KOPT-K1 (cell line): ENCODE data around the gene PLEKHG4B.
"Not testable (repeated sequence)": the region's sequence is repeated elsewhere in the genome, so short reads cannot be mapped to it uniquely, and the experiment has no call there.

Experiments
- H3K27ac ChIP-seq: fragments of 200-600 bp; sonication (generic); 2 replicates; pipeline ENCODE4 v1.5.1; 2016; ENCODE audit warnings: antibody characterized with exemption, mild to moderate bottlenecking, low read depth, low read length; ENCODE audit not compliant: poor library complexity, severe bottlenecking
- H3K36me3 ChIP-seq: fragments of 200-600 bp; sonication (generic); 2 replicates; pipeline ENCODE4 v1.5.1; 2017; ENCODE audit warnings: antibody characterized with exemption, mild to moderate bottlenecking, low read length, moderate library complexity; ENCODE audit not compliant: insufficient read depth
- H3K9me3 ChIP-seq: fragments of 200-600 bp; sonication (generic); 2 replicates; pipeline ENCODE4 v1.5.1; 2017; ENCODE audit warnings: antibody characterized with exemption, low read length, mild to moderate bottlenecking; ENCODE audit not compliant: insufficient read depth, poor library complexity, severe bottlenecking

The PLEKHG4B gene, protein sequence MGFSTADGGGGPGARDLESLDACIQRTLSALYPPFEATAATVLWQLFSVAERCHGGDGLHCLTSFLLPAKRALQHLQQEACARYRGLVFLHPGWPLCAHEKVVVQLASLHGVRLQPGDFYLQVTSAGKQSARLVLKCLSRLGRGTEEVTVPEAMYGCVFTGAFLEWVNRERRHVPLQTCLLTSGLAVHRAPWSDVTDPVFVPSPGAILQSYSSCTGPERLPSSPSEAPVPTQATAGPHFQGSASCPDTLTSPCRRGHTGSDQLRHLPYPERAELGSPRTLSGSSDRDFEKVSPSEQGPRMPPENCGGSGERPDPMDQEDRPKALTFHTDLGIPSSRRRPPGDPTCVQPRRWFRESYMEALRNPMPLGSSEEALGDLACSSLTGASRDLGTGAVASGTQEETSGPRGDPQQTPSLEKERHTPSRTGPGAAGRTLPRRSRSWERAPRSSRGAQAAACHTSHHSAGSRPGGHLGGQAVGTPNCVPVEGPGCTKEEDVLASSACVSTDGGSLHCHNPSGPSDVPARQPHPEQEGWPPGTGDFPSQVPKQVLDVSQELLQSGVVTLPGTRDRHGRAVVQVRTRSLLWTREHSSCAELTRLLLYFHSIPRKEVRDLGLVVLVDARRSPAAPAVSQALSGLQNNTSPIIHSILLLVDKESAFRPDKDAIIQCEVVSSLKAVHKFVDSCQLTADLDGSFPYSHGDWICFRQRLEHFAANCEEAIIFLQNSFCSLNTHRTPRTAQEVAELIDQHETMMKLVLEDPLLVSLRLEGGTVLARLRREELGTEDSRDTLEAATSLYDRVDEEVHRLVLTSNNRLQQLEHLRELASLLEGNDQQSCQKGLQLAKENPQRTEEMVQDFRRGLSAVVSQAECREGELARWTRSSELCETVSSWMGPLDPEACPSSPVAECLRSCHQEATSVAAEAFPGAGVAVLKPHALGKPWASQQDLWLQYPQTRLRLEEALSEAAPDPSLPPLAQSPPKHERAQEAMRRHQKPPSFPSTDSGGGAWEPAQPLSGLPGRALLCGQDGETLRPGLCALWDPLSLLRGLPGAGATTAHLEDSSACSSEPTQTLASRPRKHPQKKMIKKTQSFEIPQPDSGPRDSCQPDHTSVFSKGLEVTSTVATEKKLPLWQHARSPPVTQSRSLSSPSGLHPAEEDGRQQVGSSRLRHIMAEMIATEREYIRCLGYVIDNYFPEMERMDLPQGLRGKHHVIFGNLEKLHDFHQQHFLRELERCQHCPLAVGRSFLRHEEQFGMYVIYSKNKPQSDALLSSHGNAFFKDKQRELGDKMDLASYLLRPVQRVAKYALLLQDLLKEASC (N-terminal part only)

DNA sequence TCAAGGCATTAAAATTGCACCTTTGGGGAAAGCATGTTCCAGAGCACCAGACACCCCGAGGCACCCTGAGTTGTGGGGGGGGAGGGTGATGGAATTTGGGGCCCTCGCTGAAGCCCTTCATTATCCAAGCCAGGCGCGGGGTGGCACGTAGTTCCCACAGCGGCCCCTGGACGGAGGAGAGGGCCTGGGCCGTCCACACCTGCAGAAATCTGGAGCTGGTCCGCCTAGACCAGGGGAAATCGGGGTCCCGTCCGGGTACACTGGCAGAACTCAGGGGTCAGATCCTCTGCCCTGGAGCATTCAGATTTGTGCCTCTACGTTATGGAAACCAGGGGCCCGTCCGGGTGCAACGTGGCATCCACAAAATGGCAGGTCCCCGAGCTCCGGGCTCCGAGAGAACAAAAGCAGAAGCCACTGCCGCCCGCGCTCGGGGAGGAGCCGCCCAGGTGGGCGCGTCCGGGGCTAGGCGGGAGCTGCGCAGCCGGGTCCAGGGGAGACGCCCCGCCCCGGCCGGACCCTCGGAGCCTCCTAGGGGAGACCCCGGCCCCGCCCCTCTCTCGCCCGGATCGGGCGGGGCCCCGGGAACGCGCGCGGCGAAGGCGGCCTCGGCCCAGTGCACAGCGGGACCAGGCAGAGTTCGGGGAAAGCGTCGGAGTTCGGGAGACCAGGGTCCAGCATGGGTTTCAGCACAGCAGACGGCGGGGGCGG, at the start of gene PLEKHG4B:
Gene PLEKHG4B, plus strand, starts transcription at position 613 of the 708 bp plus-strand sequence. Its CDS starts 64 bp downstream, at position 677.
- Histone ChIP-seq H3K9me3 (no peaks in the 10 kb centered on the region), H3K36me3 (no peaks in the 10 kb centered on the region), H3K27ac (no peak within 1 kb of the TSS)

- no peak overlapping the region for H3K27ac ChIP-seq
- no peaks in the 10 kb centered on the region for H3K36me3 ChIP-seq
- no peaks in the 10 kb centered on the region for H3K9me3 ChIP-seq
Observed at GRCh38 chr5:42250-42649, 49.7 kb upstream of the PLEKHG4B start.

DNA sequence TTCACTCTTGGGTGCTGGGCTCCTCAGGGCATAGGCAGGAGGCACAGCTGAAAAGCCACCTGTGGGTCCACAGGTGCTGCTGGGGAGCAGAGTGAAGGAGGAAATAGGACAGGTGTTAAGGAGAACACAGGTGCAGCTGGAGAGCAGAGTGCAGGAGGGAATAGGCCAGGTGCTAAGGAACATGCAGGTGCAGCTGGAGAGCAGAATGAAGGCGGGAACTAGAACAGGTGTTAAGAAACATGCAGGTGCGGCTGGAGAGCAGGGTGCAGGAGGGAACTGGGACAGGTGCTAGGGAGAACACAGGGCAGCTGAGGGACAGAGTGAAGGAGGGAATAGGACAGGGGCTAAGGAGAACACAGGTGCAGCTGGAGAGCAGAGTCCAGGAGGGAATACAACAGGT, 43.8 kb upstream of the PLEKHG4B start:
- Histone ChIP-seq H3K27ac (no peak overlapping the region), H3K36me3 (no peaks in the 10 kb centered on the region), H3K9me3 (peaks cover 18% of the 10 kb centered on the region)

- H3K9me3 ChIP-seq = peaks cover 19% of the 10 kb centered on the region
- not testable (repeated sequence) for H3K36me3 ChIP-seq, H3K27ac ChIP-seq
Observed at GRCh38 chr5:49530-49929, 42.4 kb upstream of the PLEKHG4B start.

DNA sequence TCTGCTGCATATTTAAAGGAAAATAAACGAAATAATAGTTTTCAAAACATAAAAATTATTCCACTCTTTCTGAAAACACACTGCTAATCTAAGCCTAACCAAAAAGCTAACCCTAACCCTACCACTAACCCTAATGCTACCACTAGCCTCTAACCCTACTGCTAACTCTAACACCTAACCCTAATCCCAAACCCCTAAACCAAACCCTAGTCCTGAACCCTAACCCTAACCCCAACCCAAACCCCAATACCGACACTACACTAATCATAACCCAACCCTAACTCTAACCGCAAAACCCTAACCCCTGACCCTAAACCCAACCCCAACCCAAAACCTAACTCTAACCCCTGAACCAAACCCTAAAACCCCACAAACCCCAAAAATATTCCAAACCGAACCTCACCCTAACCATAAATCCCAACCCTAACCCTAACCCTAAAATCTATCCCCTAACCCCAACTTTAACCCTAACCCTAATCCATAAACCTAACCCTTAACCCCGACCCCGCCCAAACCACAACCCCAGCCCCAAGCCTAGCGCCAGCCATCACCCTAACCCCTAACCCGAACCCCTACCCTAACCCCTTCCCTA, 41.9 kb upstream of the PLEKHG4B start:
- Histone ChIP-seq H3K9me3 (peaks cover 19% of the 10 kb centered on the region), H3K27ac (no peak overlapping the region), H3K36me3 (no peaks in the 10 kb centered on the region)

DNA sequence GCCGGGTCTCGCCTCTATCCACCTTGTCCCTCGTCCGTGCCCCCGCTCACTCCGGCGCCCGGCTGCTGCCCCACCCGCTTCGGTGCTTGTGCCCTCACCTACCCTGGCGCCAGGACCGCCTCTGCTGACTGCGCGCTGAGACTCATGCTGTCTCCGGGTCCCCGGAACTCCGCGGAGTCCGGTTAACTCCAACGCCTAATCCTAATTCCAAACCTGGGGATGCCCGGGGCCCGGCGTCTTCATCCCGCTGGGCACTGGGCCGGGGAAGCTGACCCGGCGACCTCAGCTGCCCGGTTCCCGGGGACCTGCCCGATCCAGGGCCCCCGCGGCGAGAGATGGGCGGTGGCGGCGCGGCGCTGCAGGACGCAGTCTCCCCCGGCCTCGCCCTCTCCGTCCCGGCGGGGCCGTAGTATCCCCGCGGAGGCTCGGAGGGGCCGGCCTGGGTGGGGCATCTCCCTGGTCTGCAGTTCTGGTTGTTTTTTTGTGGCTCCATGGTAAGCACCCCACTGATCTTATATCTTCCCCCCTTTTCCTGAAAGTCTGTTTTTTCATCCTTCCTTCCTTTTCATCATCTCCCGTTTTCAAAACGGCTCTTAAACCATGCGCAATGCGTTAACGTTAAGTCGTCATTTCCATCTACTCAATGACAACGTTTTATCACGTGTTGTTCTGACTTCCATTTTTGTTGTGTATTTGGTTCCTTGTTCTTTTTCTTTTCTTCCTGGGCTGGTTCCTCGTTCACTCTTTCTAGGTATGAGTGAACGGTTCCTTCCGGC, 41.1 kb upstream of the PLEKHG4B start:
- Histone ChIP-seq H3K36me3 (no peaks in the 10 kb centered on the region), H3K27ac (no peak overlapping the region), H3K9me3 (peaks cover 19% of the 10 kb centered on the region)

DNA sequence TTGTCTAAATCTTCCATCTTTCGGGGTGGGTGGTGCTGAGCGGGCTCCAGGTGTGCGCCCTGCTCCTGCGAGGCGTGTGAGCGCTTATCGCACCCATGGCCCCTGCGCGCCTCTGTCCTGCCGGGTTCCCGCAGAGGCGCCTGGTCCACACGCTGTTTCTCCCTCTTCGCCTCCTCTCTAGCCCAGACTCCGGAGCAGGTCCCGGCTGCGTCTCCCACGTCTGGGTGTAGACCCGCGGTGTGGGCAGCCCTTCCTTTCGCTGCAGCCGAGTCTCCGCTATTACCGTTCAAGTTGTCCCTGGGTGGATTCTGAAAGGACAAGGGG, 40.5 kb upstream of the PLEKHG4B start:
- Histone ChIP-seq H3K27ac (no peak overlapping the region), H3K9me3 (peaks cover 19% of the 10 kb centered on the region), H3K36me3 (no peaks in the 10 kb centered on the region)

- no peak overlapping the region for H3K27ac ChIP-seq
- H3K36me3 ChIP-seq = no peaks in the 10 kb centered on the region
- peaks cover 12% of the 10 kb centered on the region for H3K9me3 ChIP-seq
Observed at GRCh38 chr5:53381-54174, 38.4 kb upstream of the PLEKHG4B start.

DNA sequence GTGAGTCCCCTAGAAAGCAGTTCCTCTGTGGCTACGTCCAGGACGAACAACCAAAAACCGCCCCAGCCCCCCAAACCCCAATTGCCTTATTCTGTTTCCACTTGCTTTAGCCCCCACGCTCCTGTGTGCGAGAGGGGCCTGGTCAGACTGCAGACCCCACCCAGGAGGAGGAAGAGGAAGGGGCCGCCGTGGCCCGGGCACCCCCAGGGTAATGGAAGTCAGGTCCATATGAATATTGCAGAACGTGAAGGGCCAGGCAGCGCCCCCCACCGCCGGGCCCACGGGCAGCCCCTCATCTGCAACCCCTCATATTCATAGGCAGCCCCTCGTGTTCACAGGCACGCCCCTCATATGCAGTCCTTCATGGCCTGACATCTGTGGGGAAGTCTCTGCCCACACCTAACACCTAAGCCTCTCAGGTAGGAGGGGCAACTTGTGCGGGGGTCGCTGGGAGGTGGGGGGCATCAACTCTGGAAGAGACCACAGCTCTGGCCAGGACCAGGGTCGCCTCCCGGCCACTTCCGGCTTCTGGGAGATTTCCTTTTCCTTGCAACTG, 37.7 kb upstream of the PLEKHG4B start:
- H3K9me3 ChIP-seq = peaks cover 12% of the 10 kb centered on the region
- no peak overlapping the region for H3K27ac ChIP-seq

GRCh38 chr5:54876-55569, 36.9 kb upstream of the PLEKHG4B start:
- H3K9me3 ChIP-seq = peaks cover 12% of the 10 kb centered on the region
- H3K27ac ChIP-seq = no peak overlapping the region
- H3K36me3 ChIP-seq = no peaks in the 10 kb centered on the region

More for the DNA sequence above, 37.7 kb upstream of the PLEKHG4B start:
- H3K36me3 ChIP-seq = no peaks in the 10 kb centered on the region

GRCh38 chr5:56561-57290, 35.2 kb upstream of the PLEKHG4B start:
- Histone ChIP-seq H3K9me3 (peaks cover 8% of the 10 kb centered on the region), H3K36me3 (no peaks in the 10 kb centered on the region), H3K27ac (no peak overlapping the region)

GRCh38 chr5:60250-60649, 31.7 kb upstream of the PLEKHG4B start:
- not testable (repeated sequence) for H3K9me3 ChIP-seq, H3K27ac ChIP-seq, H3K36me3 ChIP-seq
